Endodermal cell (in vitro differentiated cells): ENCODE results near the gene C14orf180. TPM values are rescaled to one million over a fixed set of nuclear protein-coding genes. Genes with fewer than 3 reads are reported as not detected.

Experiments used
- DNase-seq: peaks from one replicate; pipeline ENCODE4 v3.0.0-alpha.2; 2017
- H3K27ac ChIP-seq: 2 replicates; pipeline ENCODE4 v1.5.1; 2013; ENCODE audit warnings: mild to moderate bottlenecking, low read depth, low read length, moderate library complexity
- H3K27me3 ChIP-seq: 2 replicates; pipeline ENCODE4 v1.6.1; 2013; ENCODE audit warnings: mild to moderate bottlenecking, low read length, moderate library complexity; ENCODE audit not compliant: insufficient read depth, control insufficient read depth, poor library complexity, severe bottlenecking
- H3K36me3 ChIP-seq: 2 replicates; pipeline ENCODE4 v1.7.0; 2013; ENCODE audit warnings: mild to moderate bottlenecking, low read length, moderate library complexity; ENCODE audit not compliant: control insufficient read depth, insufficient read depth
- H3K4me1 ChIP-seq: one replicate; pipeline ENCODE4 v1.7.0; 2013; ENCODE audit warnings: low read length; ENCODE audit not compliant: control insufficient read depth, insufficient read depth
- H3K4me3 ChIP-seq: 2 replicates; pipeline ENCODE4 v1.5.1; 2013; ENCODE audit warnings: mild to moderate bottlenecking, low read length, moderate library complexity
- H3K9ac ChIP-seq: 2 replicates; pipeline ENCODE4 v1.6.1; 2013; ENCODE audit warnings: mild to moderate bottlenecking, low read length, moderate library complexity; ENCODE audit not compliant: poor library complexity, severe bottlenecking; ENCODE audit errors: extremely low read depth
- H3K9me3 ChIP-seq: 2 replicates; pipeline ENCODE4 v1.6.1; 2013; ENCODE audit warnings: mild to moderate bottlenecking, low read length, moderate library complexity; ENCODE audit not compliant: control insufficient read depth
- H3K27ac Mint-ChIP-seq: 2 replicates; pipeline ENCODE4 v1.8.0; 2020; ENCODE audit warnings: mixed read lengths
- H3K27me3 Mint-ChIP-seq: 2 replicates; pipeline ENCODE4 v1.8.0; 2021; ENCODE audit warnings: mild to moderate bottlenecking, mixed read lengths; ENCODE audit not compliant: insufficient read depth
- H3K36me3 Mint-ChIP-seq: 2 replicates; pipeline ENCODE4 v1.8.0; 2020; ENCODE audit warnings: low read depth, mixed read lengths
- H3K4me1 Mint-ChIP-seq: 2 replicates; pipeline ENCODE4 v1.8.0; 2020; ENCODE audit warnings: mixed read lengths
- H3K4me3 Mint-ChIP-seq: 2 replicates; pipeline ENCODE4 v1.8.0; 2020; ENCODE audit warnings: mild to moderate bottlenecking, moderate library complexity, mixed read lengths
- H3K9me3 Mint-ChIP-seq: 2 replicates; pipeline ENCODE4 v1.8.0; 2020; ENCODE audit warnings: mild to moderate bottlenecking, mixed read lengths
- WGBS, 2 experiments: methylation state at CpG; one replicate each; pipeline versions ENCODE4 v1.1.5 to v1.1.7; 2013; ENCODE audit warnings: missing lambda C conversion rate in 2 of 2, mixed read lengths in 1 of 2; ENCODE audit not compliant: insufficient coverage in 1 of 2, insufficient read length in 1 of 2; 5-methylcytosine and 5-hydroxymethylcytosine counted together
- total RNA-seq, 2 donors: library from RNA; stranded (reverse); fragmentation: NEBNext Ultra II Directional in 1 of 2; extraction: Animal tissue kit (Norgen Biotek cat#: 25700) in 1 of 2; gene quantifications; 2 replicates in 1 of 2; 3 replicates in 1 of 2; pipeline ENCODE4 v1.2.1, GENCODE V29; 2021
- TF ChIP-seq, protein P1 (sequence below): fragments of 200-600 bp; sonication (generic); conservative IDR thresholded peaks from 2 replicates; pipeline ENCODE4 v1.5.0; 2021; ENCODE audit warnings: antibody characterized with exemption, mild to moderate bottlenecking

C14orf180 gene
- total RNA-seq, 2 donors from 2014 or later, result not detected

DNA sequence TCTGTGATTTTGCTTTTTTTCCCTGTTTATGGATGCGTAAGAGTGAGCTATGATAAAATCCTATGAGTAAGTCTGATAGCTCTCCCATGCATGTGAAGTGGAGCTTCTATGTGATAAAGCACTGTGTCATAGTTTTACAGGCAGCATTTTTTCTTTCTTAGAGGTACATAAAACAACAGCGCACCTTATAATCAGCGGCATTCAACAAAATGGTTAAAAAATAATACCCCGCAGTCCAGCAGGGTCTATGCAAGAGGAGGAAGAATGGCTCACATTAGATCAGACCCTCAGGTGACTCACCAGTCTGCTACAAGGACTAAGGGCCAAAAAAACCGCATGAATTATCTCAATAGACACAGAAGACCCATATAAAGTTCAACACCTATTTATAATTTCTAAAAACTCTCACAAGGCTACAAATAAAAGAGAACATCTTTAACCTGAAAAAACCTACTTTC is 58.0 kb downstream of the C14orf180 start:
- H3K27ac ChIP-seq, result no peak overlapping the region
- no peaks in the 10 kb centered on the region for H3K27me3 ChIP-seq
- H3K4me3 Mint-ChIP-seq, result no peak overlapping the region
- H3K4me1 ChIP-seq, result peaks cover 7% of the 10 kb centered on the region
- 94 to 100% methylated on average over 2 to 5 of the region's 5 CpGs for WGBS, 2 experiments
- H3K9me3 ChIP-seq, result no peaks in the 10 kb centered on the region
- no peak overlapping the region for H3K27ac Mint-ChIP-seq
- TF ChIP-seq, protein P1, sequence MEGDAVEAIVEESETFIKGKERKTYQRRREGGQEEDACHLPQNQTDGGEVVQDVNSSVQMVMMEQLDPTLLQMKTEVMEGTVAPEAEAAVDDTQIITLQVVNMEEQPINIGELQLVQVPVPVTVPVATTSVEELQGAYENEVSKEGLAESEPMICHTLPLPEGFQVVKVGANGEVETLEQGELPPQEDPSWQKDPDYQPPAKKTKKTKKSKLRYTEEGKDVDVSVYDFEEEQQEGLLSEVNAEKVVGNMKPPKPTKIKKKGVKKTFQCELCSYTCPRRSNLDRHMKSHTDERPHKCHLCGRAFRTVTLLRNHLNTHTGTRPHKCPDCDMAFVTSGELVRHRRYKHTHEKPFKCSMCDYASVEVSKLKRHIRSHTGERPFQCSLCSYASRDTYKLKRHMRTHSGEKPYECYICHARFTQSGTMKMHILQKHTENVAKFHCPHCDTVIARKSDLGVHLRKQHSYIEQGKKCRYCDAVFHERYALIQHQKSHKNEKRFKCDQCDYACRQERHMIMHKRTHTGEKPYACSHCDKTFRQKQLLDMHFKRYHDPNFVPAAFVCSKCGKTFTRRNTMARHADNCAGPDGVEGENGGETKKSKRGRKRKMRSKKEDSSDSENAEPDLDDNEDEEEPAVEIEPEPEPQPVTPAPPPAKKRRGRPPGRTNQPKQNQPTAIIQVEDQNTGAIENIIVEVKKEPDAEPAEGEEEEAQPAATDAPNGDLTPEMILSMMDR, result no peak
- H3K36me3 ChIP-seq, result no peaks in the 10 kb centered on the region
- no peaks in the 10 kb centered on the region for H3K27me3 Mint-ChIP-seq
- no peak overlapping the region for H3K4me3 ChIP-seq
- no peak for DNase-seq
- no peak overlapping the region for H3K9ac ChIP-seq
- H3K9me3 Mint-ChIP-seq, result no peaks in the 10 kb centered on the region
- H3K36me3 Mint-ChIP-seq, result no peaks in the 10 kb centered on the region
- H3K4me1 Mint-ChIP-seq, result peaks cover 11% of the 10 kb centered on the region

DNA sequence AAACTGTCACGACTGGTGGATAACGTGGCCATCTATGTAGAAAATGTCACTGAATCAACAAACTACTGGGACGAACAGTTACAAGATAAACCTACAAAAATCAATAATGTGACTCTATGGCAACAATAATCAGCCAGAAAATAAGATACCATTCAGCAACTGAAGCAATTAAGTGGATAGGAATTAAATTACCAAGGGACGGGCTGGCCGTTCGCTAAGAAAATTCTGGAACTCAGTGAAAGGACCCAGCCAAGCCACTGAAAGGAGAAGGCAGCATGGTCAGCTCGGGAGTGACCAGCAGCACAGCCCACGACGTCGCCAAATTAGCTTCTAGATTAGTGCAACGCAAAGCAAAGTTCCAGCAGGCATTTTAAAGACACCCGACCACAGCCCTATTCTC is 58.6 kb downstream of the C14orf180 start:
- no peaks in the 10 kb centered on the region for H3K36me3 ChIP-seq
- peaks cover 7% of the 10 kb centered on the region for H3K4me1 ChIP-seq
- Mint-ChIP-seq H3K4me3 (no peak overlapping the region), H3K9me3 (no peaks in the 10 kb centered on the region), H3K4me1 (peaks cover 11% of the 10 kb centered on the region), H3K27ac (no peak overlapping the region), H3K27me3 (no peaks in the 10 kb centered on the region), H3K36me3 (no peaks in the 10 kb centered on the region)
- no peak overlapping the region for H3K27ac ChIP-seq
- DNase-seq, result no peak
- TF ChIP-seq, protein P1, result no peak
- no peak overlapping the region for H3K9ac ChIP-seq
- no peaks in the 10 kb centered on the region for H3K9me3 ChIP-seq
- no peak overlapping the region for H3K4me3 ChIP-seq
- H3K27me3 ChIP-seq, result no peaks in the 10 kb centered on the region
- WGBS, 2 experiments, result 80 to 87% methylated on average over 11 to 12 of the region's 12 CpGs

DNA sequence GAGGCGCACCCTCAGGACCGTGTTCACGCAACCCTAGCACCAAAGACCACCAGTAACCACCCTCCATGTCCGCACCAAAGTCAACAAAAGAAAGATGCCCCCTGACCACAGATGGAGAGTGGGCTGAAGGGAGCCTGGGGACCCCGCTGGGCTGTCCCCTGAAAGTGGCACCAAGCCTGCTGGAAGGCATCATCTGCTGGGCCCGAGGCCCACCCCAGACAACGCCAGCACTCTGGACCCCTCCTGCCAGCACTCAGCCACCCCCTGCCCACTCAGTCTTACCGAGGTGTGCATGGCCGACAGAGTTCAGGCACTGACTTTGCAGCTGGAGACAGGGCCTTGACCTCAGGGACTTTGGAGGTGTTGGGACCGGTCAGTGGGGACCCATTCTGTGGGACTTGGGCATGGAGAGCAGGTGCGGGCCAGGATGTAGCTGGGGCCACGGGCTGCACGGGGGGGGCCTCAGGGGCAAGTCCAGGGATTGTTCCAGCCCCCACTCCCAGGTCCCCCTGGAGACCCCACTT is 59.4 kb downstream of the C14orf180 start:
- H3K4me3 Mint-ChIP-seq, result no peak overlapping the region
- H3K4me1 Mint-ChIP-seq, result peaks cover 17% of the 10 kb centered on the region
- TF ChIP-seq, protein P1, result no peak
- no peak overlapping the region for H3K27ac Mint-ChIP-seq
- H3K9me3 Mint-ChIP-seq, result no peaks in the 10 kb centered on the region
- Histone ChIP-seq H3K9ac (no peak overlapping the region), H3K4me1 (peaks cover 7% of the 10 kb centered on the region), H3K36me3 (no peaks in the 10 kb centered on the region), H3K9me3 (no peaks in the 10 kb centered on the region), H3K4me3 (no peak overlapping the region), H3K27ac (no peak overlapping the region), H3K27me3 (no peaks in the 10 kb centered on the region)
- 92 to 100% methylated on average over 2 to 13 of the region's 13 CpGs for WGBS, 2 experiments
- DNase-seq, result no peak
- H3K36me3 Mint-ChIP-seq, result no peaks in the 10 kb centered on the region
- no peaks in the 10 kb centered on the region for H3K27me3 Mint-ChIP-seq
